Measurements from ENCODE around the gene ACOXL. TPM values are rescaled to one million over a fixed set of nuclear protein-coding genes. Genes with fewer than 3 reads are reported as not detected.

Gene ACOXL
- total and polyA plus RNA-seq, 2 of the 8 experiments (the other 6 are each of a cell fraction or from before 2014, with no cell fraction given): 11.4 to 20.6 TPM

- WGBS, 2 experiments (ENCODE audit: extremely low coverage in 1 of 2, insufficient coverage in 1 of 2, insufficient read length in 1 of 2, insufficient replicate concordance in 2 of 2, low coverage in 1 of 2, low lambda C conversion rate in 2 of 2, missing lambda C conversion rate in 1 of 2): 83% methylated on average over 10 of the region's 10 CpGs; no CpG with 5 or more reads in 1 of the 2 experiments
- no peak for TF ChIP-seq TCF12 (IDR thresholded peaks at IDR 0.05; ENCODE audit: low read depth, low read length)
- no peak for TF ChIP-seq RAD21 (IDR thresholded peaks at IDR 0.05 in 1 of 2, conservative IDR thresholded peaks at IDR 0.05 in 1 of 2; ENCODE audit: low read depth in 2 of 2, low read length in 2 of 2)
- TF ChIP-seq CEBPB (IDR thresholded peaks at IDR 0.05; ENCODE audit: low read depth, low read length): no peak
Observed at GRCh38 chr2:111019381-111019780, 287.0 kb downstream of the ACOXL start.

More at GRCh38 chr2:111019381-111019780, 287.0 kb downstream of the ACOXL start:
- no peaks in the 10 kb centered on the region for H3K79me2 ChIP-seq (ENCODE audit: control insufficient read depth in 1 of 2, insufficient read depth in 2 of 2, low read length in 2 of 2)
- H3K18ac ChIP-seq (ENCODE audit: extremely low read depth, low read length): no peak overlapping the region
- no peak overlapping the region for H4K5ac ChIP-seq (ENCODE audit: insufficient read length, low read depth, low read length)
- ChIA-PET POLR2A (ENCODE audit: partially characterized antibody) (no interaction called here), CTCF (ENCODE audit: partially characterized antibody) (no interaction called here)
- H2BK12ac ChIP-seq (ENCODE audit: low read depth, low read length): no peak overlapping the region
- DNase-seq (ENCODE audit: low read depth in 1 of 2, low spot score in 2 of 2) (no peak), FAIRE-seq (no peak)
- no peaks in the 10 kb centered on the region for H3K27me3 ChIP-seq (replicated peaks in 1 of 4; ENCODE audit: control insufficient read depth in 3 of 4, extremely low read depth in 1 of 4, insufficient read depth in 3 of 4, low read length in 3 of 4)
- H3K23me2 ChIP-seq (ENCODE audit: low read depth, low read length): no peaks in the 10 kb centered on the region; the same call in 1 of the 2 replicates
- H3K9ac ChIP-seq (replicated peaks in 1 of 4; ENCODE audit: extremely low read depth in 1 of 4, low read depth in 3 of 4, low read length in 3 of 4): no peak overlapping the region
- H2BK120ac ChIP-seq (replicated peaks; ENCODE audit: low read depth, low read length): no peak overlapping the region
- no peak overlapping the region for H2AFZ ChIP-seq (ENCODE audit: low read length)
- no peak overlapping the region for H2BK20ac ChIP-seq (ENCODE audit: low read length)
- H3K4me3 ChIP-seq (ENCODE audit: extremely low read depth in 1 of 4, insufficient read depth in 2 of 4, low read depth in 3 of 4, low read length in 4 of 4): no peak overlapping the region
- no peak overlapping the region for H2AK5ac ChIP-seq (ENCODE audit: low read depth, low read length)
- H2BK5ac ChIP-seq (ENCODE audit: low read depth, low read length): no peak overlapping the region
- H4K91ac ChIP-seq (replicated peaks; ENCODE audit: insufficient read length, low read length): no peak overlapping the region
- H4K20me1 ChIP-seq (replicated peaks in 1 of 2; ENCODE audit: control insufficient read depth in 1 of 2, insufficient read depth in 2 of 2, low read length in 2 of 2): no peaks in the 10 kb centered on the region
- H3K36me3 ChIP-seq (ENCODE audit: control insufficient read depth in 2 of 4, insufficient read depth in 4 of 4, low read length in 3 of 4): no peaks in the 10 kb centered on the region; a peak in 1 of 8 replicates
- no peaks in the 10 kb centered on the region; the same call in 1 of the 2 replicates for H3K79me1 ChIP-seq (ENCODE audit: low read depth, low read length)
- H3K56ac ChIP-seq (replicated peaks; ENCODE audit: insufficient read length, low read depth, low read length): no peak overlapping the region
- H2BK15ac ChIP-seq (ENCODE audit: low read length): no peak overlapping the region
- H3K27ac ChIP-seq (ENCODE audit: low read depth, low read length): no peak overlapping the region
- H3K14ac ChIP-seq (ENCODE audit: insufficient read length): no peak overlapping the region
- no peak overlapping the region for H3K4me2 ChIP-seq (ENCODE audit: insufficient read depth in 1 of 2, low read depth in 2 of 2, low read length in 2 of 2)
- H3K4ac ChIP-seq (replicated peaks; ENCODE audit: insufficient read length, low read depth, low read length): no peak overlapping the region
- H3K9me3 ChIP-seq (ENCODE audit: insufficient read depth in 2 of 2, low read depth in 1 of 2, low read length in 1 of 2): no peaks in the 10 kb centered on the region
- no peaks in the 10 kb centered on the region for H3K4me1 ChIP-seq (replicated peaks in 1 of 4; ENCODE audit: control insufficient read depth in 3 of 4, insufficient read depth in 4 of 4, low read length in 3 of 4)
- no peak overlapping the region for H4K8ac ChIP-seq (ENCODE audit: extremely low read depth, insufficient read depth, low read length)
- no peak overlapping the region for H3K23ac ChIP-seq (ENCODE audit: insufficient read length)
